ENCODE measurements around the gene PLEKHG4B. TPM values are rescaled to one million over a fixed set of nuclear protein-coding genes. Genes with fewer than 3 reads are reported as not detected.
"Not testable (repeated sequence)": the region's sequence is repeated elsewhere in the genome, so short reads cannot be mapped to it uniquely, and the experiment has no call there.

The PLEKHG4B gene
- total RNA-seq, 2 donors from 2014 or later: 0.05 to 0.17 TPM

GRCh38 chr5:163338-163620 lies 71.3 kb downstream of the PLEKHG4B start:
- intact Hi-C loops (cut with DNase I): no loop called here
- Histone ChIP-seq H3K4me3 (no peak overlapping the region), H3K9me3 (no peaks in the 10 kb centered on the region), H3K4me1 (no peaks in the 10 kb centered on the region), H3K36me3 (no peaks in the 10 kb centered on the region), H3K9ac (ENCODE audit: low read depth in 2 of 2, low read length in 2 of 2) (no peak overlapping the region), H3K27me3 (no peaks in the 10 kb centered on the region), H3K27ac (no peak overlapping the region)
- DNase-seq: no peak
- TF ChIP-seq, protein P1, sequence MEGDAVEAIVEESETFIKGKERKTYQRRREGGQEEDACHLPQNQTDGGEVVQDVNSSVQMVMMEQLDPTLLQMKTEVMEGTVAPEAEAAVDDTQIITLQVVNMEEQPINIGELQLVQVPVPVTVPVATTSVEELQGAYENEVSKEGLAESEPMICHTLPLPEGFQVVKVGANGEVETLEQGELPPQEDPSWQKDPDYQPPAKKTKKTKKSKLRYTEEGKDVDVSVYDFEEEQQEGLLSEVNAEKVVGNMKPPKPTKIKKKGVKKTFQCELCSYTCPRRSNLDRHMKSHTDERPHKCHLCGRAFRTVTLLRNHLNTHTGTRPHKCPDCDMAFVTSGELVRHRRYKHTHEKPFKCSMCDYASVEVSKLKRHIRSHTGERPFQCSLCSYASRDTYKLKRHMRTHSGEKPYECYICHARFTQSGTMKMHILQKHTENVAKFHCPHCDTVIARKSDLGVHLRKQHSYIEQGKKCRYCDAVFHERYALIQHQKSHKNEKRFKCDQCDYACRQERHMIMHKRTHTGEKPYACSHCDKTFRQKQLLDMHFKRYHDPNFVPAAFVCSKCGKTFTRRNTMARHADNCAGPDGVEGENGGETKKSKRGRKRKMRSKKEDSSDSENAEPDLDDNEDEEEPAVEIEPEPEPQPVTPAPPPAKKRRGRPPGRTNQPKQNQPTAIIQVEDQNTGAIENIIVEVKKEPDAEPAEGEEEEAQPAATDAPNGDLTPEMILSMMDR (IDR thresholded peaks at IDR 0.05): no peak

DNA sequence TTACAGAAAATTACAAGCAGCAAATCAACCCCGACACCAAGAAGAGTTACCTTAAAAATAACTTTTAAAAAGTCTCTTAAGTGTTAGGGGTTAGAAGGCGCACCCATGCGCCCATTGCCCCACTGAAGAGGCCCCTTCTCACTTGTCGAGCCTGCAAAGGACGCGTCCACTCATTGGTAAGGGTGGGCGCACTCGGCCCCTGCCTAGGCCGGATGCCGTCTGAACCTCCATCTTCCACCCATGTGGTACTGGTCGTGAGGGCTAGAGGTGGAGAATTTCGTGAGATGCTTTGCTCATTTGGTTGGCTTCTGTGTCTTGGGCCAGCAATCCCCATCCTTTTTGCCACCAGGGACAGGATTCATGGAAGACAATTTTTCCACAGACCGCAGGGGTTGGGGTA lies 71.9 kb downstream of the PLEKHG4B start:
- Histone ChIP-seq H3K4me3 (no peak overlapping the region), H3K27ac (no peak overlapping the region), H3K4me1 (no peaks in the 10 kb centered on the region), H3K9ac (ENCODE audit: low read depth in 2 of 2, low read length in 2 of 2) (no peak overlapping the region), H3K9me3 (no peaks in the 10 kb centered on the region), H3K36me3 (no peaks in the 10 kb centered on the region), H3K27me3 (no peaks in the 10 kb centered on the region)
- intact Hi-C loops (cut with DNase I): no loop called here
- TF ChIP-seq, protein P1 (IDR thresholded peaks at IDR 0.05): no peak
- DNase-seq: no peak

DNA sequence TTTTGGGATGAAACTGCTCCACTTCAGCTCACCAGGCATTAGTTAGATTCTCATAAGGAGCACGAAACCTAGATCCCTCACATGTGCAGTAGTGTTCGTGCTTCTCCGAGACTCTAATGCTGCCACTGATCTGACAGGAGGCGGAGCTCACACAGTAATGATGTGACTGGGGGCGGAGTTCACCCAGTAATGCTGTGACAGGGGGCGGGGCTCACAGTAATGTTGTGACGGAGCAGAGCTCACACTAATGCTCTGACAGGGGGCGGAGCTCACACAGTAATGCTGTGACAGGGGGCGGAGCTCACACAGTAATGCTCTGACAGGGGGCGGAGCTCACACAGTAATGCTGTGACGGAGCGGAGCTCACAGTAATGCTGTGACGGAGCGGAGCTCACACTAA lies 72.3 kb downstream of the PLEKHG4B start:
- H3K27ac ChIP-seq: no peak overlapping the region
- no peak overlapping the region for H3K9ac ChIP-seq (ENCODE audit: low read depth in 2 of 2, low read length in 2 of 2)
- H3K27me3 ChIP-seq: no peaks in the 10 kb centered on the region
- no peaks in the 10 kb centered on the region for H3K36me3 ChIP-seq
- TF ChIP-seq, protein P1 (IDR thresholded peaks at IDR 0.05): no peak
- intact Hi-C loops (cut with DNase I): no loop called here
- H3K9me3 ChIP-seq: no peaks in the 10 kb centered on the region
- H3K4me3 ChIP-seq: no peak overlapping the region
- DNase-seq: no peak
- H3K4me1 ChIP-seq: no peaks in the 10 kb centered on the region

GRCh38 chr5:164783-165182 lies 72.8 kb downstream of the PLEKHG4B start:
- H3K27ac ChIP-seq; H3K4me3 ChIP-seq; DNase-seq; H3K9me3 ChIP-seq; H3K9ac ChIP-seq (ENCODE audit: low read depth in 2 of 2, low read length in 2 of 2); H3K4me1 ChIP-seq; H3K27me3 ChIP-seq; H3K36me3 ChIP-seq; intact Hi-C loops (cut with DNase I): not testable (repeated sequence)

- TF ChIP-seq, protein P1 (IDR thresholded peaks at IDR 0.05): no peak
- DNase-seq: no peak
- Histone ChIP-seq H3K27me3 (no peaks in the 10 kb centered on the region), H3K9ac (ENCODE audit: low read depth in 2 of 2, low read length in 2 of 2) (no peak overlapping the region), H3K4me3 (no peak overlapping the region), H3K4me1 (no peaks in the 10 kb centered on the region), H3K36me3 (no peaks in the 10 kb centered on the region), H3K27ac (no peak overlapping the region), H3K9me3 (no peaks in the 10 kb centered on the region)
- intact Hi-C loops (cut with DNase I): no loop called here
Observed at GRCh38 chr5:166441-167372, 74.7 kb downstream of the PLEKHG4B start.

DNA sequence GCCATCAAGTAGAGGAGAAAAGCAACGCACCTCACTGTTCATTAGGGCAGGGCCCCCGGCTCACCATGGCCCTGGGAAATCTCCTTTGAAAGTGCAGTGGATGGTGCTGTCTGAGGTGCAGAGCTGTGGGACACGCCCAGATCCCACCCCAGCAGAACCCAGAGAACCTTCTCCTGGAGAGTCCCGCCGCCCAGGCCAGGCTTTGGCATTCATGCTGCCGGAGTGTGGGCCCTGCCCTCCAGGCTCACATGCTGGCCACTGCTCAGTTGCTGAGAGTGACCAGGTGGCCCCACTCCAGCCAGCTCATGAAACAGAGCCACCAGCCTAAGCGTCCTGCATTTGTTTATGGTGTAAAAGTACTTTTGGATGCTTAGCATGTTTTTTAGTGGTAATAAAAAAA lies 75.5 kb downstream of the PLEKHG4B start:
- H3K9me3 ChIP-seq: no peaks in the 10 kb centered on the region
- no peak overlapping the region for H3K27ac ChIP-seq
- no peak for DNase-seq

More for the DNA sequence above, 75.5 kb downstream of the PLEKHG4B start:
- H3K4me3 ChIP-seq: no peak overlapping the region
- H3K36me3 ChIP-seq: no peaks in the 10 kb centered on the region
- H3K4me1 ChIP-seq: no peaks in the 10 kb centered on the region
- intact Hi-C loops (cut with DNase I): no loop called here
- no peaks in the 10 kb centered on the region for H3K27me3 ChIP-seq
- no peak overlapping the region for H3K9ac ChIP-seq (ENCODE audit: low read depth in 2 of 2, low read length in 2 of 2)
- TF ChIP-seq, protein P1 (IDR thresholded peaks at IDR 0.05): no peak

Measured in colonic mucosa (tissue), 4 donors.